Kidney (tissue), 14 donors: Measurements from ENCODE around the gene DIP2A. TPM values are rescaled to one million over a fixed set of nuclear protein-coding genes. Genes with fewer than 3 reads are reported as not detected.

Experiments
- DNase-seq, 5 donors: peaks; one replicate each; pipeline ENCODE4 v3.0.0-alpha.2; 2013 to 2020
- FAIRE-seq: peaks from 2 replicates; lab custom pipeline; 2012; peaks lifted over from hg19 to GRCh38; lab: Jason Lieb, UNC
- H3K27ac ChIP-seq, 2 donors: one replicate each; pipeline ENCODE4 v1.7.0; 2013; ENCODE audit warnings: low read depth in 2 of 2, low read length in 2 of 2, inconsistent platforms in 1 of 2
- H3K27me3 ChIP-seq: one replicate; pipeline ENCODE4 v1.7.1; 2013; ENCODE audit warnings: low read length, inconsistent platforms; ENCODE audit not compliant: control insufficient read depth, insufficient read depth
- H3K36me3 ChIP-seq, 3 donors: one replicate each; pipeline versions ENCODE4 v1.7.0 to v1.7.1; 2013; ENCODE audit warnings: low read length in 3 of 3, control low read depth in 1 of 3, inconsistent platforms in 1 of 3; ENCODE audit not compliant: insufficient read depth in 3 of 3, control insufficient read depth in 2 of 3
- H3K4me1 ChIP-seq, 3 donors: one replicate each; pipeline versions ENCODE4 v1.7.0 to v1.7.1; 2013; ENCODE audit warnings: low read length in 3 of 3, inconsistent platforms in 1 of 3, low read depth in 1 of 3; ENCODE audit not compliant: control insufficient read depth in 2 of 3, insufficient read depth in 2 of 3
- H3K4me3 ChIP-seq, 3 donors: one replicate each; pipeline versions ENCODE4 v1.7.0 to v1.8.1; 2013; ENCODE audit warnings: low read length in 3 of 3, control low read depth in 1 of 3, inconsistent platforms in 1 of 3
- H3K9ac ChIP-seq, 3 donors: one replicate each; pipeline versions ENCODE4 v1.7.0 to v1.7.1; 2013; ENCODE audit warnings: low read length in 3 of 3, control low read depth in 1 of 3, inconsistent platforms in 1 of 3
- H3K9me3 ChIP-seq, 3 donors: one replicate each; pipeline versions ENCODE4 v1.7.0 to v1.7.1; 2013; ENCODE audit warnings: low read length in 3 of 3, control low read depth in 1 of 3, inconsistent platforms in 1 of 3; ENCODE audit not compliant: control insufficient read depth in 2 of 3, insufficient read depth in 1 of 3
- CTCF ChIP-seq: IDR thresholded peaks from 3 replicates; pipeline ENCODE4 v1.5.1; 2012; ENCODE audit warnings: mild to moderate bottlenecking, moderate library complexity, borderline replicate concordance; ENCODE audit not compliant: insufficient read depth; ENCODE audit errors: extremely low read depth
- intact Hi-C: fragments of 100-400 bp; cut with DNase I; formaldehyde crosslinking; loops from one replicate; pipeline ENCODE4 v1.11.1; 2022
- polyA plus RNA-seq: library from polyadenylated mRNA; stranded (reverse); fragments of 350-450 nt; fragmentation: Illumina TruSeq; extraction: RNeasy Lipid Tissue Mini Kit (QIAGEN cat#74804); gene quantifications from one replicate; pipeline ENCODE4 v1.2.3, GENCODE V29; 2014; ENCODE audit warnings: low read depth, low replicate concordance; ENCODE audit not compliant: insufficient read depth
- total RNA-seq: library from RNA; stranded (reverse); fragmentation: NEBNext Ultra II Directional; extraction: Animal tissue kit (Norgen Biotek cat#: 25700); gene quantifications from one replicate; pipeline ENCODE4 v1.2.1, GENCODE V29; 2021
- donor health status: control.
- donor health status: control.
- donor health status: control.
- donor health status: control.
- donor health status: control.
- donor health status: DM: yes; HTN: yes; CAD: no.
- donor health status: Normal renal cell carcinoma (clear cell type).

DIP2A gene
- total and polyA plus RNA-seq, 2 donors from 2014 or later: 8.7 to 36.5 TPM

GRCh38 chr21:46605767-46606426 lies 147.2 kb downstream of the DIP2A start:
- H3K27ac ChIP-seq: no peak overlapping the region
- peaks cover 0 to 6% (median 0%) of the 10 kb centered on the region in 3 donors for H3K9me3 ChIP-seq
- H3K4me1 ChIP-seq: no peaks in the 10 kb centered on the region
- no peak overlapping the region for H3K4me3 ChIP-seq
- no peak for TF ChIP-seq CTCF
- H3K27me3 ChIP-seq: no peaks in the 10 kb centered on the region
- no peaks in the 10 kb centered on the region for H3K36me3 ChIP-seq
- no peak overlapping the region for H3K9ac ChIP-seq
- intact Hi-C loops: no loop called here
- FAIRE-seq (no peak), DNase-seq (peak in 1 of 5 donors; percentile 78)

GRCh38 chr21:46606427-46606813 lies 147.7 kb downstream of the DIP2A start:
- TF ChIP-seq CTCF: no peak
- peak in 1 of 5 donors; percentile 71 for DNase-seq
- peaks cover 0 to 6% (median 0%) of the 10 kb centered on the region in 3 donors for H3K9me3 ChIP-seq
- no peaks in the 10 kb centered on the region for H3K36me3 ChIP-seq
- H3K27ac ChIP-seq: no peak overlapping the region
- no peak overlapping the region for H3K9ac ChIP-seq
- no peaks in the 10 kb centered on the region for H3K4me1 ChIP-seq
- no peak for FAIRE-seq
- H3K4me3 ChIP-seq: no peak overlapping the region
- H3K27me3 ChIP-seq: no peaks in the 10 kb centered on the region
- intact Hi-C loops: no loop called here

- TF ChIP-seq CTCF: no peak
- no peak for DNase-seq
Measured at GRCh38 chr21:46607636-46608035, 148.9 kb downstream of the DIP2A start.

More at GRCh38 chr21:46607636-46608035, 148.9 kb downstream of the DIP2A start:
- Histone ChIP-seq H3K36me3 (no peaks in the 10 kb centered on the region), H3K4me3 (no peak overlapping the region), H3K9ac (no peak overlapping the region), H3K27me3 (no peaks in the 10 kb centered on the region), H3K27ac (no peak overlapping the region), H3K4me1 (no peaks in the 10 kb centered on the region), H3K9me3 (peaks cover 0 to 6% (median 0%) of the 10 kb centered on the region in 3 donors)
- intact Hi-C loops: no loop called here
- FAIRE-seq: no peak
